ENCODE data around the gene GRIA4. TPM values are rescaled to one million over a fixed set of nuclear protein-coding genes. Genes with fewer than 3 reads are reported as not detected.

Gene GRIA4
- total and polyA plus RNA-seq, 2 donors, result 3.1 TPM; not detected in 1

DNA sequence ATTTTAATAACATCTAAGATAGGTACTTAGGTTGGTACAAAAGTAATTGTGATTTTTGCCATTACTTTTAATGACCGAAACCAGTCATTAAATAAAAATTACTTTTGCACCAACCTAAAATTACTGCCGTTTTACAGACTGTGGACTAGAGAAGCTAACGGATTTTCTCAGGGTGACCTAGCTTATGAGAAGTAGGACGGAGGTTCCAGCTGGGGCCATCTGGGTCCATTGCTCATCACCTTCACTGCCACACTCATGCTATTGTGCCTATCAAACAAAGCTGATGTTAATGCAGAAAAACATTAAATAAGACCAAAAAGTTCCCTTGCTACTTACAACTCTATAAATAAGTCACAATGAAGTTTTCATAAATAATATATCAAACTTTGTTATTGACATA lies 38.9 kb downstream of the GRIA4 start:
- Histone ChIP-seq H3K27ac (ENCODE audit: low read depth) (no peak overlapping the region), H3K36me3 (ENCODE audit: insufficient read depth) (no peaks in the 10 kb centered on the region), H3K4me3 (ENCODE audit: low read depth, low read length) (no peak overlapping the region), H3K4me1 (ENCODE audit: insufficient read depth) (no peaks in the 10 kb centered on the region)
- no peak for DNase-seq (ENCODE audit: extremely low spot score)
- 77% methylated on average over 4 of the region's 4 CpGs for WGBS

- no peak overlapping the region for H3K4me3 ChIP-seq (ENCODE audit: low read depth, low read length)
- no peak overlapping the region for H3K27ac ChIP-seq (ENCODE audit: low read depth)
Measured at GRCh38 chr11:105665281-105665680, 55.4 kb downstream of the GRIA4 start.

GRCh38 chr11:105667441-105667840 lies 57.6 kb downstream of the GRIA4 start:
- Histone ChIP-seq H3K4me3 (ENCODE audit: low read depth, low read length) (no peak overlapping the region), H3K4me1 (ENCODE audit: insufficient read depth) (no peaks in the 10 kb centered on the region), H3K27ac (ENCODE audit: low read depth) (no peak overlapping the region), H3K36me3 (ENCODE audit: insufficient read depth) (no peaks in the 10 kb centered on the region)
- no peak for DNase-seq (ENCODE audit: extremely low spot score)
- 75% methylated on average over 1 of the region's 1 CpG for WGBS

More at GRCh38 chr11:105665281-105665680, 55.4 kb downstream of the GRIA4 start:
- 78% methylated on average over 4 of the region's 4 CpGs for WGBS
- Histone ChIP-seq H3K4me1 (ENCODE audit: insufficient read depth) (no peaks in the 10 kb centered on the region), H3K36me3 (ENCODE audit: insufficient read depth) (no peaks in the 10 kb centered on the region)
- DNase-seq (ENCODE audit: extremely low spot score), result no peak

GRCh38 chr11:105670811-105671210 lies 60.9 kb downstream of the GRIA4 start:
- DNase-seq (ENCODE audit: extremely low spot score), result no peak
- Histone ChIP-seq H3K27ac (ENCODE audit: low read depth) (no peak overlapping the region), H3K4me1 (ENCODE audit: insufficient read depth) (no peaks in the 10 kb centered on the region), H3K36me3 (ENCODE audit: insufficient read depth) (no peaks in the 10 kb centered on the region), H3K4me3 (ENCODE audit: low read depth, low read length) (no peak overlapping the region)

- peak; percentile 41 for DNase-seq (ENCODE audit: extremely low spot score)
- H3K36me3 ChIP-seq (ENCODE audit: insufficient read depth), result no peaks in the 10 kb centered on the region
- WGBS, result 19% methylated on average over 3 of the region's 3 CpGs
- H3K4me3 ChIP-seq (ENCODE audit: low read depth, low read length), result no peak overlapping the region
- H3K4me1 ChIP-seq (ENCODE audit: insufficient read depth), result no peaks in the 10 kb centered on the region
- no peak overlapping the region for H3K27ac ChIP-seq (ENCODE audit: low read depth)
Measured at GRCh38 chr11:105673089-105673488, 63.2 kb downstream of the GRIA4 start.

GRCh38 chr11:105689631-105690030 lies 79.8 kb downstream of the GRIA4 start:
- WGBS, result 65% methylated on average over 2 of the region's 2 CpGs
- DNase-seq (ENCODE audit: extremely low spot score), result no peak
- H3K36me3 ChIP-seq (ENCODE audit: insufficient read depth), result no peaks in the 10 kb centered on the region
- H3K4me1 ChIP-seq (ENCODE audit: insufficient read depth), result no peaks in the 10 kb centered on the region
- H3K4me3 ChIP-seq (ENCODE audit: low read depth, low read length), result no peak overlapping the region
- no peak overlapping the region for H3K27ac ChIP-seq (ENCODE audit: low read depth)

DNA sequence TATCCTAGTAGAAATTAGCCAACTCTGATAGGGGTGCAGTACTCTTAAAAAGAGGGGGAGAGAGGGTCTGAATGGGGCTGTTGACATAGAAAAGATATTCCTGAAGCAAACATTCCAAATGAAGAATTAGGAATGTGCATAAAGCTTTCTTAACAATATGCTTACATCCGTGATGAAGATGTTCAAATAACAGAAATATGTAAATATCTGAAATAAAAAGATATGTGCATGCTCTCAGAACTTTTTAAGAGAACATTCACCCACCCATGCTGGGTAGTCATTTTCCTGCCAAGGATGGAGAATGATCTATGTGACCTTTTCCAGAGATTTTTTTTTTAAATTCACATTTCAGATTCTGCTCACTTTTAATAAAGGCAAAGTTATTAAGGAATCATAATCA lies 80.6 kb downstream of the GRIA4 start:
- no peaks in the 10 kb centered on the region for H3K36me3 ChIP-seq (ENCODE audit: insufficient read depth)
- DNase-seq (ENCODE audit: extremely low spot score), result no peak
- WGBS, result 37% methylated on average over 1 of the region's 1 CpG
- no peak overlapping the region for H3K4me3 ChIP-seq (ENCODE audit: low read depth, low read length)
- H3K4me1 ChIP-seq (ENCODE audit: insufficient read depth), result no peaks in the 10 kb centered on the region
- no peak overlapping the region for H3K27ac ChIP-seq (ENCODE audit: low read depth)

DNA sequence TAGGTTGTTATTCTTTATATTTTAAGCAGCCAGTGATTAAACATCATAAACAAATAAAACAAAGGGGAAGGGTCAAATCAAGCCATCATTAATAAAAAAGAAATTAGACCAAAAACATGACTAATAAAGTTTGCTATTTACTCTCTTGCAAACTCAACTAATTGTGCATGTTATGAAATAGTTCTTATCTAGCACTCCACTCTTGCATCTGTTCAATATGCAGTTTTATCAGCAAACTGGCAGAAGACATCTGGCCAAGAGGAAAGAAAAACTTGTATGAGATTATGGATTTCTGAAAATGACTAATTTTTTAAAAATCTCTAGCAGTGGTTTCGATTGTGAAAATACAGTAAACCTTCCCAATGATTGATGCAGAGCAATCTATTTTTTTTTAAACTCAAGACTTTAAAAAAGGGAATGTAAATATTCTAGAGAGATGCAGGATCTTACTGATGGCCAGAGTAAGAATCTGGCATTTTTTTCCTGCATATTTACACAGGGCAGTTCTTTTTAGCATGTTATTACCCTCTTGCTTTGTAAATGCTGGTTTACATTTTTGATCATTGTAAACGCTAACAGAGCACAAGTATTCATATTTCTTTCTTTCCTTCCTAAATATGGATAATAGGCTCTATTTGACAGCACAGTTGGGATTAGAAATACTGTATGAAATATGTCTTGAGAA lies 83.3 kb downstream of the GRIA4 start:
- no peak overlapping the region for H3K4me3 ChIP-seq (ENCODE audit: low read depth, low read length)
- no peaks in the 10 kb centered on the region for H3K36me3 ChIP-seq (ENCODE audit: insufficient read depth)
- WGBS, result 39% methylated on average over 2 of the region's 2 CpGs
- no peak overlapping the region for H3K27ac ChIP-seq (ENCODE audit: low read depth)
- no peak for DNase-seq (ENCODE audit: extremely low spot score)
- H3K4me1 ChIP-seq (ENCODE audit: insufficient read depth), result no peaks in the 10 kb centered on the region

DNA sequence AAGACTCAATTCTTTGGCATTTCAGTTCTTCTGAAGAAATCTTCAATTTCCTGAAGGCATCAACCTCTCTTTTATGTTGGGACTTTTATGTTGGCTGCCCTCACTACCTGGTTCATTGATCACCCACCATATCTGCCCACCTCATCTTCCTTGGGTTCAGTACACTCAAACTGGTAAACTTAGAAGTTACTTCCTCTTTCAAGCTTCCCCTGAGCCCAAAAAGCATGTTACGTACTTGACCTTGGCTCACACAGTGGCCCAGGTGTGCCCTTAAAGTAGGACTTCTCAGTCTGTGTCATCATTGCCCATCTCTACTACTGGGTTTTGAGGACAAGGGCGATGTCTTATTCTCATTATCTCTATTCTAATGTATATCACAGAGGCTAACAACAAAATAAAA lies 86.1 kb downstream of the GRIA4 start:
- H3K4me1 ChIP-seq (ENCODE audit: insufficient read depth), result no peaks in the 10 kb centered on the region
- H3K36me3 ChIP-seq (ENCODE audit: insufficient read depth), result no peaks in the 10 kb centered on the region
- WGBS, result 85% methylated on average over 2 of the region's 2 CpGs
- DNase-seq (ENCODE audit: extremely low spot score), result no peak
- no peak overlapping the region for H3K4me3 ChIP-seq (ENCODE audit: low read depth, low read length)
- no peak overlapping the region for H3K27ac ChIP-seq (ENCODE audit: low read depth)

DNA sequence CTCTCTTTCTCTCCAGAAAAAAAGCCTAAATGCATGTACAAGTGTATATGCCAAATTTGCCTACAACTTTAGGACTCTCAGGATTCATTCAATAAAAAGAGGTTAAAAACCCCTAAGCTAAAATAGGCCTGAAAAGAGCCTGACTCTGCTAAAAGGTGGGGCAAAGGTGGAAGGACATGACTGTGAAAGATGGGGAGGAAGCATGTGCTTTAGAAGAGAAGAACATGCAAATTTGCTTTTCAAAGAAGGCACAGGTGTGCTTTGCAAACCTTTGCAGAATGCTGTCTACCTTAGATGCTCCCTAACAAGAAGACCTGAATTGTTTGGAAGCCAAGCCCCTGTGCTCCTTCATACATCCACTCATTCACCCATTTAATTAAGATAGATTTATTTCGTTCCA lies 87.4 kb downstream of the GRIA4 start:
- no peak overlapping the region for H3K27ac ChIP-seq (ENCODE audit: low read depth)
- H3K4me1 ChIP-seq (ENCODE audit: insufficient read depth), result no peaks in the 10 kb centered on the region
- no peaks in the 10 kb centered on the region for H3K36me3 ChIP-seq (ENCODE audit: insufficient read depth)
- WGBS, result 40% methylated on average over 1 of the region's 1 CpG
- H3K4me3 ChIP-seq (ENCODE audit: low read depth, low read length), result no peak overlapping the region
- no peak for DNase-seq (ENCODE audit: extremely low spot score)

DNA sequence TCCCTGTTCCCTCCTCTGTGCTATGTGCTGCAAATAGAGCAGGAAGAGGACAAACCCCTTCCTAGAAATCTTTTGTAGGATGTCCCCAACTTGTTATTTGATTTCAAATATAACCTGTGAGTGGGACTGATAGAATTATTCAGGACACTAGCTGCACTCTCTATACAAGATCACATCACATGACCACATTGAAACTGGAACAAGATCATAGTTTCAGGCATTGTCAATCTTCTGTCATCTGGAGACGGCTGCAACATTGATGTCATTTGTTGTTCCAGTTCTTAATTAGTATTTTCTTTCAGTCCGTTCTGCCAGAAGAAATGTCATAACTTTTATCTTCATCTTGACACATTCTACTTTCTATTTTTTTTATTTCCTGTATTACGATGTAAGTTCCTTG lies 89.3 kb downstream of the GRIA4 start:
- 57% methylated on average over 3 of the region's 3 CpGs for WGBS
- Histone ChIP-seq H3K4me1 (ENCODE audit: insufficient read depth) (no peaks in the 10 kb centered on the region), H3K4me3 (ENCODE audit: low read depth, low read length) (no peak overlapping the region), H3K36me3 (ENCODE audit: insufficient read depth) (no peaks in the 10 kb centered on the region), H3K27ac (ENCODE audit: low read depth) (no peak overlapping the region)
- no peak for DNase-seq (ENCODE audit: extremely low spot score)

- no peaks in the 10 kb centered on the region for H3K36me3 ChIP-seq (ENCODE audit: insufficient read depth)
- DNase-seq (ENCODE audit: extremely low spot score), result no peak
- H3K4me1 ChIP-seq (ENCODE audit: insufficient read depth), result no peaks in the 10 kb centered on the region
- H3K4me3 ChIP-seq (ENCODE audit: low read depth, low read length), result no peak overlapping the region
- no peak overlapping the region for H3K27ac ChIP-seq (ENCODE audit: low read depth)
Measured at GRCh38 chr11:105700271-105700670, 90.4 kb downstream of the GRIA4 start.

- H3K27ac ChIP-seq (ENCODE audit: low read depth), result no peak overlapping the region
- no peaks in the 10 kb centered on the region for H3K4me1 ChIP-seq (ENCODE audit: insufficient read depth)
- WGBS, result 84% methylated on average over 3 of the region's 3 CpGs
- no peak overlapping the region for H3K4me3 ChIP-seq (ENCODE audit: low read depth, low read length)
- no peak for DNase-seq (ENCODE audit: extremely low spot score)
- no peaks in the 10 kb centered on the region for H3K36me3 ChIP-seq (ENCODE audit: insufficient read depth)
Measured at GRCh38 chr11:105701098-105701497, 91.2 kb downstream of the GRIA4 start.

- H3K27ac ChIP-seq (ENCODE audit: low read depth), result no peak overlapping the region
- WGBS, result 81% methylated on average over 2 of the region's 2 CpGs
- H3K36me3 ChIP-seq (ENCODE audit: insufficient read depth), result no peaks in the 10 kb centered on the region
- DNase-seq (ENCODE audit: extremely low spot score), result no peak
- no peaks in the 10 kb centered on the region for H3K4me1 ChIP-seq (ENCODE audit: insufficient read depth)
- no peak overlapping the region for H3K4me3 ChIP-seq (ENCODE audit: low read depth, low read length)
Measured at GRCh38 chr11:105705786-105706530, 96.1 kb downstream of the GRIA4 start.
